Measurements from ENCODE around the gene FTCD. TPM values are rescaled to one million over a fixed set of nuclear protein-coding genes. Genes with fewer than 3 reads are reported as not detected.

FTCD gene
- total RNA-seq, 1 experiment from 2014 or later: 0.21 TPM

DNA sequence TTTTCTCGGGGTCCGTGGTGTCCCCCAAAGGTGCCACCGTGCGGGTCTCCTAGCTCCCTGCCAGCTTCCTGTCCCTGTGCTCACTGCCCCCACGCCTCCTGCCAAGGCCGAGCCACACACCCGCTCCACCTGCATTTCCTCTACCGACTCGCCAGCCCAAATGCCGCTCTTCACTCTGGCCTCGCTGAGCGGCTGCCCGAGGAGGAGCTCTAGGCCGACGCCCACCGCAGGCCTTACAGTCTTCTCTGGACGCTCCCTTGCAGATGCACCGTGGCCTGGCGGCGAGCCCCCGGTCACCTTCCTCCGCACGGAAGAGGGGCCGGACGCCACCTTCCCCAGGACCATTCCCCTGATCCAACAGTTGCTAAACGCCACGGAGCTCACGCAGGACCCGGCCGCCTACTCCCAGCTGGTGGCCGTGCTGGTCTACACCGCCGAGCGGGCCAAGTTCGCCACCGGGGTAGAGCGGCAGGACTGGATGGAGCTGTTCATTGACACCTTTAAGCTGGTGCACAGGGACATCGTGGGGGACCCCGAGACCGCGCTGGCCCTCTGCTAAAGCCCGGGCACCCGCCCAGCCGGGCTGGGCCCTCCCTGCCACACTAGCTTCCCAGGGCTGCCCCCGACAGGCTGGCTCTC lies 26.3 kb downstream of the FTCD start:
- intact Hi-C loops (cut with micrococcal nuclease; ENCODE audit: unreplicated experiment) (no loop called here), in situ Hi-C loops (cut with HindIII; ENCODE audit: low pct_unique_long_range_greater_than_20kb, low sequenced_read_pairs) (no loop called here)
- no peaks in the 10 kb centered on the region for H3K4me1 ChIP-seq (ENCODE audit: control insufficient read depth, insufficient read depth, low read length)
- no peak for DNase-seq (ENCODE audit: low read depth, low spot score)
- no peak overlapping the region for H3K4me3 ChIP-seq (ENCODE audit: low read depth in 2 of 2, low read length in 2 of 2)
- H3K27ac ChIP-seq (ENCODE audit: low read length): no peak overlapping the region
- TF ChIP-seq, protein P1, sequence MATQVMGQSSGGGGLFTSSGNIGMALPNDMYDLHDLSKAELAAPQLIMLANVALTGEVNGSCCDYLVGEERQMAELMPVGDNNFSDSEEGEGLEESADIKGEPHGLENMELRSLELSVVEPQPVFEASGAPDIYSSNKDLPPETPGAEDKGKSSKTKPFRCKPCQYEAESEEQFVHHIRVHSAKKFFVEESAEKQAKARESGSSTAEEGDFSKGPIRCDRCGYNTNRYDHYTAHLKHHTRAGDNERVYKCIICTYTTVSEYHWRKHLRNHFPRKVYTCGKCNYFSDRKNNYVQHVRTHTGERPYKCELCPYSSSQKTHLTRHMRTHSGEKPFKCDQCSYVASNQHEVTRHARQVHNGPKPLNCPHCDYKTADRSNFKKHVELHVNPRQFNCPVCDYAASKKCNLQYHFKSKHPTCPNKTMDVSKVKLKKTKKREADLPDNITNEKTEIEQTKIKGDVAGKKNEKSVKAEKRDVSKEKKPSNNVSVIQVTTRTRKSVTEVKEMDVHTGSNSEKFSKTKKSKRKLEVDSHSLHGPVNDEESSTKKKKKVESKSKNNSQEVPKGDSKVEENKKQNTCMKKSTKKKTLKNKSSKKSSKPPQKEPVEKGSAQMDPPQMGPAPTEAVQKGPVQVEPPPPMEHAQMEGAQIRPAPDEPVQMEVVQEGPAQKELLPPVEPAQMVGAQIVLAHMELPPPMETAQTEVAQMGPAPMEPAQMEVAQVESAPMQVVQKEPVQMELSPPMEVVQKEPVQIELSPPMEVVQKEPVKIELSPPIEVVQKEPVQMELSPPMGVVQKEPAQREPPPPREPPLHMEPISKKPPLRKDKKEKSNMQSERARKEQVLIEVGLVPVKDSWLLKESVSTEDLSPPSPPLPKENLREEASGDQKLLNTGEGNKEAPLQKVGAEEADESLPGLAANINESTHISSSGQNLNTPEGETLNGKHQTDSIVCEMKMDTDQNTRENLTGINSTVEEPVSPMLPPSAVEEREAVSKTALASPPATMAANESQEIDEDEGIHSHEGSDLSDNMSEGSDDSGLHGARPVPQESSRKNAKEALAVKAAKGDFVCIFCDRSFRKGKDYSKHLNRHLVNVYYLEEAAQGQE (IDR thresholded peaks at IDR 0.05; ENCODE audit: insufficient read depth in 1 of 2, low read depth in 2 of 2, low read length in 1 of 2): no peak
- no peak for ATAC-seq
- CTCF ChIA-PET: no interaction called here
- no peaks in the 10 kb centered on the region for H3K36me3 ChIP-seq (ENCODE audit: control insufficient read depth, insufficient read depth, low read length)
- POLR2A ChIA-PET: no interaction called here
- no peaks in the 10 kb centered on the region for H3K27me3 ChIP-seq (ENCODE audit: control insufficient read depth, insufficient read depth, low read length)
- no peaks in the 10 kb centered on the region for H3K9me3 ChIP-seq (ENCODE audit: control insufficient read depth, insufficient read depth, low read depth, low read length)
- BruUV-seq (replicated peaks): no TSS peak

DNA sequence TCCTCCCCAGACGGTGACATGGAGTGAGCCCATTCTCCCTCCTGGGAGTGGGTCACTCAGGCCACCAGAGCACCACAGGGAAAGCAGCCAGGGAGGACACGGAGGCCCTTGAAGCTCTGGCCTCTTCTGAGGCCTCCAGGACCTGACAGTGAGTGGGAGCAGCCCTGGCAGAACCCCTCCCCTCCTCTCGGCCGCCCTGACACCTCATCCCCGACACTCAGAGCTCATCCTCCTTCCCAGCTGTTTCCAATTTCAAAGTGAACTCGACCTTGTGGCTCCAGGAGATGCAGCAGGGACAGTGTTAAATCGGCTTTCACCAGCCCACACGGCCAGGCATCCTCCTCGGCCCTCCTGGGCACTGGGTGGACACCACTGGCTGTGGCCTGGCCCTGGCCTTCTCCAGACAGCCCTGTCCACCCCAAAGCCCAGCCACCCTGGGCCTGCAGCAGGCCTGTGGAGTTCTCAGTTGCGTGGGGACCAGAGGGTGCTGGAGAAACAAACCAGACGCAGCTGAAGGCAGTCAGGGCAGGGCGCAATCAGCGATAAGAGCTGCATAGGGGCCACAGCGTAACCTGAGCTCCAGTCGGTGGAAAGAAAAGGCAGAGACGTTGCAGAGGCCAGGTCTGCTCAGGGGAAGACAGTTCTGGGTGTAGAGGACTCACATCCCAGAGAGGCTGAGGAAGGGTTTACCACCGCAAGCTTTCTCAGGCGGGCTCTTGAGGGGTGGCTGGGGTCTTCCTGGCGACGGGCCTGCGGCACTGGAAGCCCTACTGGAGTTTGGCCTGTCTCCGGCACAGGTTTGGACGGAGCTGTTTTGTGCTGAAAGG lies 27.1 kb downstream of the FTCD start:
- H3K4me3 ChIP-seq (ENCODE audit: low read depth in 2 of 2, low read length in 2 of 2): no peak overlapping the region
- ATAC-seq (no peak), DNase-seq (ENCODE audit: low read depth, low spot score) (no peak)
- H3K4me1 ChIP-seq (ENCODE audit: control insufficient read depth, insufficient read depth, low read length): no peaks in the 10 kb centered on the region
- ChIA-PET POLR2A (no interaction called here), CTCF (no interaction called here)
- intact Hi-C loops (cut with micrococcal nuclease; ENCODE audit: unreplicated experiment): no loop called here
- no peak for TF ChIP-seq SIN3A (IDR thresholded peaks at IDR 0.05; ENCODE audit: borderline replicate concordance, insufficient read depth, low read depth, low read length)
- TF ChIP-seq POLR2AphosphoS5 (IDR thresholded peaks at IDR 0.05; ENCODE audit: low read depth, low read length): no peak
- TF ChIP-seq, protein P2, sequence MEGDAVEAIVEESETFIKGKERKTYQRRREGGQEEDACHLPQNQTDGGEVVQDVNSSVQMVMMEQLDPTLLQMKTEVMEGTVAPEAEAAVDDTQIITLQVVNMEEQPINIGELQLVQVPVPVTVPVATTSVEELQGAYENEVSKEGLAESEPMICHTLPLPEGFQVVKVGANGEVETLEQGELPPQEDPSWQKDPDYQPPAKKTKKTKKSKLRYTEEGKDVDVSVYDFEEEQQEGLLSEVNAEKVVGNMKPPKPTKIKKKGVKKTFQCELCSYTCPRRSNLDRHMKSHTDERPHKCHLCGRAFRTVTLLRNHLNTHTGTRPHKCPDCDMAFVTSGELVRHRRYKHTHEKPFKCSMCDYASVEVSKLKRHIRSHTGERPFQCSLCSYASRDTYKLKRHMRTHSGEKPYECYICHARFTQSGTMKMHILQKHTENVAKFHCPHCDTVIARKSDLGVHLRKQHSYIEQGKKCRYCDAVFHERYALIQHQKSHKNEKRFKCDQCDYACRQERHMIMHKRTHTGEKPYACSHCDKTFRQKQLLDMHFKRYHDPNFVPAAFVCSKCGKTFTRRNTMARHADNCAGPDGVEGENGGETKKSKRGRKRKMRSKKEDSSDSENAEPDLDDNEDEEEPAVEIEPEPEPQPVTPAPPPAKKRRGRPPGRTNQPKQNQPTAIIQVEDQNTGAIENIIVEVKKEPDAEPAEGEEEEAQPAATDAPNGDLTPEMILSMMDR (IDR thresholded peaks at IDR 0.05): no peak
- TF ChIP-seq, protein P1 (IDR thresholded peaks at IDR 0.05; ENCODE audit: insufficient read depth in 1 of 2, low read depth in 2 of 2, low read length in 1 of 2): no peak
- no peak for TF ChIP-seq TCF7L2 (IDR thresholded peaks at IDR 0.05; ENCODE audit: low read depth, low read length)
- in situ Hi-C loops (cut with HindIII; ENCODE audit: low pct_unique_long_range_greater_than_20kb, low sequenced_read_pairs): no loop called here
- no peaks in the 10 kb centered on the region for H3K36me3 ChIP-seq (ENCODE audit: control insufficient read depth, insufficient read depth, low read length)
- no peaks in the 10 kb centered on the region for H3K27me3 ChIP-seq (ENCODE audit: control insufficient read depth, insufficient read depth, low read length)
- no TSS peak for BruUV-seq (replicated peaks)
- no peaks in the 10 kb centered on the region for H3K9me3 ChIP-seq (ENCODE audit: control insufficient read depth, insufficient read depth, low read depth, low read length)
- H3K27ac ChIP-seq (ENCODE audit: low read length): no peak overlapping the region

All from Panc1 (cell line).